SK-N-SH treated with all-trans-retinoic acid at 6 μM for 48 hours (cell line): ENCODE results near the gene HAPLN2.

ENCODE experiments used
- ATAC-seq: fragments of 200-7000 bp; cut with Tn5 transposase; 3 replicates; pipeline ENCODE4 v1.9.1; 2020; ENCODE audit warnings: mild to moderate bottlenecking, moderate library complexity
- ARNTL ChIP-seq: fragments of 450-650 bp; formaldehyde crosslinking; IDR thresholded peaks from 2 replicates; pipeline ENCODE4 v1.5.0; 2020; ENCODE audit warnings: low read depth, mild to moderate bottlenecking, moderate library complexity, borderline replicate concordance
- BACH2 ChIP-seq: fragments of 250-450 bp; sonication (Bioruptor Pico); IDR thresholded peaks from 2 replicates; pipeline ENCODE4 v1.9.0; 2021; ENCODE audit warnings: mild to moderate bottlenecking, borderline replicate concordance
- CREB5 ChIP-seq: fragments of 250-450 bp; sonication (Bioruptor Pico); IDR thresholded peaks from 2 replicates; pipeline ENCODE4 v1.5.1; 2020; ENCODE audit warnings: low read depth, mild to moderate bottlenecking, moderate library complexity
- CSDC2 ChIP-seq: fragments of 250-450 bp; sonication (Bioruptor Pico); IDR thresholded peaks from 2 replicates; pipeline ENCODE4 v1.5.0; 2020; ENCODE audit warnings: mild to moderate bottlenecking, moderate library complexity
- ESRRG ChIP-seq: fragments of 250-450 bp; sonication (Bioruptor Pico); IDR thresholded peaks from 2 replicates; pipeline ENCODE4 v1.6.1; 2021; ENCODE audit warnings: mild to moderate bottlenecking
- GLIS3 ChIP-seq: fragments of 250-450 bp; sonication (Bioruptor Pico); IDR thresholded peaks from 2 replicates; pipeline ENCODE4 v1.5.0; 2020; ENCODE audit warnings: mild to moderate bottlenecking, moderate library complexity
- ISL1 ChIP-seq: fragments of 250-450 bp; sonication (Bioruptor Pico); IDR thresholded peaks from 2 replicates; pipeline ENCODE4 v2.1.2; 2022; ENCODE audit warnings: mild to moderate bottlenecking, moderate library complexity
- OSR1 ChIP-seq: fragments of 250-450 bp; sonication (Bioruptor Pico); IDR thresholded peaks from 2 replicates; pipeline ENCODE4 v1.8.0; 2022; ENCODE audit warnings: moderate library complexity, mild to moderate bottlenecking, inconsistent platforms
- PATZ1 ChIP-seq: fragments of 250-450 bp; sonication (Bioruptor Pico); IDR thresholded peaks from 2 replicates; pipeline ENCODE4 v1.8.0; 2020; ENCODE audit warnings: mild to moderate bottlenecking, moderate library complexity, borderline replicate concordance
- POU6F1 ChIP-seq: fragments of 250-450 bp; sonication (Bioruptor Pico); IDR thresholded peaks from 2 replicates; pipeline ENCODE4 v1.8.0; 2021; ENCODE audit warnings: low read depth, mild to moderate bottlenecking, moderate library complexity, borderline replicate concordance
- RARB ChIP-seq: fragments of 250-450 bp; sonication (Bioruptor Pico); IDR thresholded peaks from 2 replicates; pipeline ENCODE4 v1.8.0; 2021; ENCODE audit warnings: mild to moderate bottlenecking, moderate library complexity
- SNAI2 ChIP-seq: fragments of 250-450 bp; sonication (Bioruptor Pico); IDR thresholded peaks from 2 replicates; pipeline ENCODE4 v1.5.0; 2020; ENCODE audit warnings: mild to moderate bottlenecking, moderate library complexity
- TCF4 ChIP-seq: fragments of 250-450 bp; sonication (Bioruptor Pico); IDR thresholded peaks from 2 replicates; pipeline ENCODE4 v1.8.0; 2021; ENCODE audit warnings: mild to moderate bottlenecking, moderate library complexity, borderline replicate concordance
- TOX ChIP-seq: fragments of 250-450 bp; sonication (Bioruptor Pico); IDR thresholded peaks from 2 replicates; pipeline ENCODE4 v1.8.0; 2021; ENCODE audit warnings: mild to moderate bottlenecking, moderate library complexity, borderline replicate concordance
- TSHZ2 ChIP-seq: fragments of 250-450 bp; sonication (Bioruptor Pico); IDR thresholded peaks from 2 replicates; pipeline ENCODE4 v1.5.0; 2020; ENCODE audit warnings: mild to moderate bottlenecking, moderate library complexity
- ZC3H10 ChIP-seq: fragments of 250-450 bp; sonication (Bioruptor Pico); IDR thresholded peaks from 2 replicates; pipeline ENCODE4 v1.5.1; 2021; ENCODE audit warnings: mild to moderate bottlenecking, moderate library complexity
- ZFP3 ChIP-seq: fragments of 250-450 bp; sonication (Bioruptor Pico); IDR thresholded peaks from 2 replicates; pipeline ENCODE4 v1.5.0; 2020; ENCODE audit warnings: mild to moderate bottlenecking, moderate library complexity
- ZFP30 ChIP-seq: fragments of 450-650 bp; formaldehyde crosslinking; IDR thresholded peaks from 2 replicates; pipeline ENCODE4 v1.5.0; 2022; ENCODE audit warnings: mild to moderate bottlenecking, moderate library complexity
- ZNF565 ChIP-seq: fragments of 450-650 bp; formaldehyde crosslinking; conservative IDR thresholded peaks from 2 replicates; pipeline ENCODE4 v1.5.0; 2020; ENCODE audit warnings: low read depth, mild to moderate bottlenecking, moderate library complexity
- ZNF70 ChIP-seq: fragments of 450-650 bp; formaldehyde crosslinking; IDR thresholded peaks from 2 replicates; pipeline ENCODE4 v1.5.0; 2020; ENCODE audit warnings: mild to moderate bottlenecking, moderate library complexity
- ZNF8 ChIP-seq: fragments of 450-650 bp; formaldehyde crosslinking; IDR thresholded peaks from 2 replicates; pipeline ENCODE4 v1.5.0; 2020; ENCODE audit warnings: mild to moderate bottlenecking, moderate library complexity

Gene HAPLN2

GRCh38 chr1:156578055-156578454, 41.2 kb upstream of the HAPLN2 start:
- ATAC-seq: no peak
- TF ChIP-seq GLIS3 (CRISPR knock-in tag): no peak
- no peak for TF ChIP-seq POU6F1 (CRISPR knock-in tag)
- TF ChIP-seq TSHZ2 (CRISPR knock-in tag): no peak
- TF ChIP-seq, all 23 proteins: peak for 0

- TF ChIP-seq ZNF70 (no peak), ISL1 (CRISPR knock-in tag) (no peak), RARB (CRISPR knock-in tag) (no peak), ZFP3 (CRISPR knock-in tag) (no peak), ZNF8 (no peak)
- no peak for ATAC-seq
Measured at GRCh38 chr1:156579472-156579871, 39.7 kb upstream of the HAPLN2 start, which contains the start of gene TTC24. Gene TTC24 (plus strand): TSS chr1:156579723. CDS start chr1:156581365, 1,642 bp downstream.

- ATAC-seq: no peak
- TF ChIP-seq ZFP3 (CRISPR knock-in tag): no peak
- TF ChIP-seq TOX: no peak
- TF ChIP-seq POU6F1 (CRISPR knock-in tag): no peak
- no peak for TF ChIP-seq TCF4 (CRISPR knock-in tag)
- TF ChIP-seq PATZ1 (CRISPR knock-in tag): no peak
- no peak for TF ChIP-seq RARB (CRISPR knock-in tag)
- TF ChIP-seq CREB5 (CRISPR knock-in tag): no peak
- TF ChIP-seq ARNTL: no peak
- no peak for TF ChIP-seq BACH2 (CRISPR knock-in tag)
- TF ChIP-seq SNAI2: no peak
- TF ChIP-seq ZC3H10 (CRISPR knock-in tag): no peak
- TF ChIP-seq ZNF70: no peak
- TF ChIP-seq ESRRG (CRISPR knock-in tag): no peak
- TF ChIP-seq CSDC2: no peak
- no peak for TF ChIP-seq GLIS3 (CRISPR knock-in tag)
- no peak for TF ChIP-seq ZFP30
- no peak for TF ChIP-seq ZNF565 (CRISPR knock-in tag)
- no peak for TF ChIP-seq OSR1
- no peak for TF ChIP-seq TSHZ2 (CRISPR knock-in tag)
Measured at GRCh38 chr1:156581661-156582387, 37.4 kb upstream of the HAPLN2 start.
